DND-41 (cell line): ENCODE results near the gene TBC1D21.
A peak's percentile ranks its signal among the peaks of the same experiment; 100 is the strongest.

Experiments used
- ATAC-seq: fragments of 200-7000 bp; cut with Tn5 transposase; 3 replicates; pipeline ENCODE4 v1.9.1; 2021; ENCODE audit warnings: low read depth; ENCODE audit not compliant: insufficient read depth
- DNase-seq: peaks from one replicate; pipeline ENCODE4 v3.0.0-alpha.2; 2020
- H2AFZ ChIP-seq: 2 replicates; pipeline ENCODE4 v1.6.0; 2012; ENCODE audit warnings: low read depth, low read length
- H3K27ac ChIP-seq: 2 replicates; pipeline ENCODE4 v1.5.1; 2012; ENCODE audit warnings: low read length, inconsistent platforms
- H3K27me3 ChIP-seq: fragments of 200-600 bp; sonication (generic); 2 replicates; pipeline ENCODE4 v1.6.0; 2012; ENCODE audit warnings: low read length, mild to moderate bottlenecking, inconsistent platforms; ENCODE audit not compliant: insufficient read depth, poor library complexity
- H3K36me3 ChIP-seq: 2 replicates; pipeline ENCODE4 v1.5.1; 2012; ENCODE audit warnings: low read length, inconsistent platforms; ENCODE audit not compliant: insufficient read depth
- H3K4me1 ChIP-seq: 2 replicates; pipeline ENCODE4 v1.5.1; 2012; ENCODE audit warnings: mild to moderate bottlenecking, low read length; ENCODE audit not compliant: insufficient read depth
- H3K4me2 ChIP-seq: 2 replicates; pipeline ENCODE4 v1.6.0; 2012; ENCODE audit warnings: mild to moderate bottlenecking, moderate library complexity, low read length, inconsistent platforms; ENCODE audit not compliant: insufficient read depth
- H3K4me3 ChIP-seq, 2 experiments: fragments of 200-600 bp in 1 of 2; shearing (Covaris generic) in 1 of 2; 2 replicates each; pipeline ENCODE4 v1.5.1; 2012 to 2016; ENCODE audit warnings: inconsistent platforms in 2 of 2, low read length in 2 of 2, mild to moderate bottlenecking in 2 of 2, low read depth in 1 of 2, moderate library complexity in 1 of 2
- H3K79me2 ChIP-seq: 2 replicates; pipeline ENCODE4 v1.6.0; 2012; ENCODE audit warnings: low read length, inconsistent platforms; ENCODE audit not compliant: insufficient read depth
- H3K9ac ChIP-seq: 2 replicates; pipeline ENCODE4 v1.6.0; 2012; ENCODE audit warnings: low read depth, mild to moderate bottlenecking, inconsistent platforms, low read length, moderate library complexity
- H3K9me3 ChIP-seq: 2 replicates; pipeline ENCODE4 v1.5.1; 2012; ENCODE audit warnings: low read length, moderate library complexity, mild to moderate bottlenecking, inconsistent platforms; ENCODE audit not compliant: insufficient read depth, severe bottlenecking
- H4K20me1 ChIP-seq: 2 replicates; pipeline ENCODE4 v1.6.0; 2012; ENCODE audit warnings: low read length; ENCODE audit not compliant: insufficient read depth
- CTCF ChIP-seq: IDR thresholded peaks from 2 replicates; pipeline ENCODE4 v1.5.1; 2012; ENCODE audit warnings: borderline replicate concordance, low read length, moderate library complexity, mild to moderate bottlenecking; ENCODE audit not compliant: poor library complexity, severe bottlenecking; ENCODE audit errors: extremely low read depth
- EZH2 ChIP-seq: IDR thresholded peaks from 3 replicates; pipeline ENCODE4 v1.6.1; 2012; ENCODE audit warnings: borderline replicate concordance, low read depth, mild to moderate bottlenecking, moderate library complexity, low read length, inconsistent platforms; ENCODE audit not compliant: severe bottlenecking

TBC1D21 gene

GRCh38 chr15:73854265-73854664 lies 19.1 kb upstream of the TBC1D21 start:
- H3K9ac ChIP-seq: no peak overlapping the region
- no peak overlapping the region for H3K4me2 ChIP-seq
- no peaks in the 10 kb centered on the region for H3K9me3 ChIP-seq
- no peaks in the 10 kb centered on the region for H3K4me1 ChIP-seq
- H4K20me1 ChIP-seq: peaks cover 3% of the 10 kb centered on the region; the same call in 1 of the 2 replicates
- TF ChIP-seq CTCF: no peak
- TF ChIP-seq EZH2: no peak
- no peak for ATAC-seq
- H2AFZ ChIP-seq: no peak overlapping the region
- H3K4me3 ChIP-seq: no peak overlapping the region
- no peaks in the 10 kb centered on the region for H3K36me3 ChIP-seq
- H3K79me2 ChIP-seq: no peaks in the 10 kb centered on the region
- H3K27me3 ChIP-seq: no peaks in the 10 kb centered on the region
- no peak overlapping the region for H3K27ac ChIP-seq
- DNase-seq: no peak

GRCh38 chr15:73856458-73857192 lies 16.7 kb upstream of the TBC1D21 start:
- Histone ChIP-seq H3K36me3 (no peaks in the 10 kb centered on the region), H3K79me2 (no peaks in the 10 kb centered on the region), H3K4me2 (no peak overlapping the region), H3K27me3 (no peaks in the 10 kb centered on the region), H4K20me1 (peaks cover 3% of the 10 kb centered on the region; the same call in 1 of the 2 replicates), H3K4me3 (no peak overlapping the region), H3K4me1 (no peaks in the 10 kb centered on the region), H2AFZ (no peak overlapping the region), H3K9me3 (no peaks in the 10 kb centered on the region), H3K9ac (no peak overlapping the region), H3K27ac (no peak overlapping the region)
- ATAC-seq (peak; percentile 40; the same call in 1 of the 3 replicates), DNase-seq (peak; percentile 11)
- no peak for TF ChIP-seq EZH2
- no peak for TF ChIP-seq CTCF

GRCh38 chr15:73857193-73857920 lies 16.0 kb upstream of the TBC1D21 start:
- H3K36me3 ChIP-seq: no peaks in the 10 kb centered on the region
- no peak overlapping the region for H2AFZ ChIP-seq
- H3K9ac ChIP-seq: no peak overlapping the region
- H3K9me3 ChIP-seq: no peaks in the 10 kb centered on the region
- H3K27ac ChIP-seq: no peak overlapping the region
- no peak overlapping the region for H3K4me2 ChIP-seq
- DNase-seq (no peak), ATAC-seq (no peak)
- no peaks in the 10 kb centered on the region for H3K27me3 ChIP-seq
- no peaks in the 10 kb centered on the region for H4K20me1 ChIP-seq
- TF ChIP-seq CTCF: no peak
- TF ChIP-seq EZH2: no peak
- no peak overlapping the region for H3K4me3 ChIP-seq
- H3K4me1 ChIP-seq: no peaks in the 10 kb centered on the region
- no peaks in the 10 kb centered on the region for H3K79me2 ChIP-seq
